ENCODE measurements around the gene LRMDA.

DNA sequence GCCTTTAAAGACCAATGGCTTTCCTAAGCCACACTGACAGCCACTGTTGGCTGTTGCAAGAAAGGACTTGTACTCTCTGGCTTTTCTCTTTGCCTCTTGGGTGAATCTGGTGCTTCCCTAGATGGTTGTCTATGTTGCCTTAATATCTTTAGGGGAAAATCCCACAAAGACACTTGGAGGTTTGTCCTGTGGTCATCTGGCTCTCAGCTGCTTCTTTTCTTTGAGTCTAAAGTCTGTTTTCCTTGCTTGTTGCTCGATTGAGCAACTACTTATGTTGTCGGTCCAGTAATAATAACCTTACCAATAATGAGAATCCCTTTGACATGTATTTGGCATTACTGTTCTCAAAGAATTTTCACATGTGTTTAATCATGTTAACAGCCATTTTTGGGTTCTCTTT lies 537.6 kb downstream of the LRMDA start:
- no peak for TF ChIP-seq POLR2A (IDR thresholded peaks at IDR 0.05)
- TF ChIP-seq, protein P1, sequence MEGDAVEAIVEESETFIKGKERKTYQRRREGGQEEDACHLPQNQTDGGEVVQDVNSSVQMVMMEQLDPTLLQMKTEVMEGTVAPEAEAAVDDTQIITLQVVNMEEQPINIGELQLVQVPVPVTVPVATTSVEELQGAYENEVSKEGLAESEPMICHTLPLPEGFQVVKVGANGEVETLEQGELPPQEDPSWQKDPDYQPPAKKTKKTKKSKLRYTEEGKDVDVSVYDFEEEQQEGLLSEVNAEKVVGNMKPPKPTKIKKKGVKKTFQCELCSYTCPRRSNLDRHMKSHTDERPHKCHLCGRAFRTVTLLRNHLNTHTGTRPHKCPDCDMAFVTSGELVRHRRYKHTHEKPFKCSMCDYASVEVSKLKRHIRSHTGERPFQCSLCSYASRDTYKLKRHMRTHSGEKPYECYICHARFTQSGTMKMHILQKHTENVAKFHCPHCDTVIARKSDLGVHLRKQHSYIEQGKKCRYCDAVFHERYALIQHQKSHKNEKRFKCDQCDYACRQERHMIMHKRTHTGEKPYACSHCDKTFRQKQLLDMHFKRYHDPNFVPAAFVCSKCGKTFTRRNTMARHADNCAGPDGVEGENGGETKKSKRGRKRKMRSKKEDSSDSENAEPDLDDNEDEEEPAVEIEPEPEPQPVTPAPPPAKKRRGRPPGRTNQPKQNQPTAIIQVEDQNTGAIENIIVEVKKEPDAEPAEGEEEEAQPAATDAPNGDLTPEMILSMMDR (IDR thresholded peaks at IDR 0.05): no peak

All from body of pancreas (tissue), 4 donors.